ENCODE results near the gene UMAD1.

GRCh38 chr7:7706556-7707172, 66.1 kb downstream of the UMAD1 start:
- TF ChIP-seq TSHZ2 (CRISPR knock-in tag; IDR thresholded peaks at IDR 0.05): no peak
- no peak for TF ChIP-seq ZNF565 (CRISPR knock-in tag; conservative IDR thresholded peaks at IDR 0.05; ENCODE audit: low read depth)
- TF ChIP-seq RARB (CRISPR knock-in tag; IDR thresholded peaks at IDR 0.05): no peak
- TF ChIP-seq POU6F1 (CRISPR knock-in tag; IDR thresholded peaks at IDR 0.05; ENCODE audit: borderline replicate concordance, low read depth): no peak
- no peak for TF ChIP-seq ZFP30 (CRISPR knock-in tag; IDR thresholded peaks at IDR 0.05)
- no peak for TF ChIP-seq PPARA (CRISPR knock-in tag; IDR thresholded peaks at IDR 0.05; ENCODE audit: borderline replicate concordance)
- no peak for TF ChIP-seq ZFP3 (CRISPR knock-in tag; IDR thresholded peaks at IDR 0.05)
- TF ChIP-seq PATZ1 (CRISPR knock-in tag; IDR thresholded peaks at IDR 0.05; ENCODE audit: borderline replicate concordance): no peak
- no peak for TF ChIP-seq CSRNP3 (CRISPR knock-in tag; IDR thresholded peaks at IDR 0.05)
- no peak for TF ChIP-seq SNAI2 (CRISPR knock-in tag; IDR thresholded peaks at IDR 0.05)

All from SK-N-SH treated with all-trans-retinoic acid at 6 μM for 48 hours (cell line).